ENCODE data around the gene PRR18.

The PRR18 gene

GRCh38 chr6:166259296-166259977 lies 48.8 kb downstream of the PRR18 start:
- H3K27ac ChIP-seq, result no peak overlapping the region
- TF ChIP-seq ZFX (IDR thresholded peaks at IDR 0.05; ENCODE audit: borderline replicate concordance) (no peak), CTCF (IDR thresholded peaks at IDR 0.05) (no peak)

- H3K27ac ChIP-seq, result no peak overlapping the region
- TF ChIP-seq CTCF (IDR thresholded peaks at IDR 0.05) (no peak), ZFX (IDR thresholded peaks at IDR 0.05; ENCODE audit: borderline replicate concordance) (no peak)
Measured at GRCh38 chr6:166258854-166259276, 49.3 kb downstream of the PRR18 start.

- no peak for TF ChIP-seq ZFX (IDR thresholded peaks at IDR 0.05; ENCODE audit: borderline replicate concordance)
- TF ChIP-seq CTCF (IDR thresholded peaks at IDR 0.05), result no peak
- H3K27ac ChIP-seq, result no peak overlapping the region
Measured at GRCh38 chr6:166257911-166258318, 50.3 kb downstream of the PRR18 start.

All from 22Rv1 (cell line).